Subcutaneous adipose tissue (tissue), 4 donors: ENCODE data around the gene MYO1E. TPM values are rescaled to one million over a fixed set of nuclear protein-coding genes. Genes with fewer than 3 reads are reported as not detected.

Experiments
- CTCF ChIP-seq: fragments of 450-650 bp; IDR thresholded peaks from one replicate; pipeline ENCODE4 v1.5.1; 2016; ENCODE audit warnings: low read depth, mild to moderate bottlenecking, control low read depth, antibody characterized with exemption, moderate library complexity
- total RNA-seq, 4 donors: library from RNA; depleted of rRNA; stranded (reverse); fragments of >200 nt; gene quantifications; one replicate each; pipeline ENCODE4 v1.1.0, GENCODE V29; 2016

The MYO1E gene
- total RNA-seq, 4 donors from 2014 or later = 34.1 to 188 (median 91.7) TPM

GRCh38 chr15:59169251-59169708, 203.4 kb downstream of the MYO1E start:
- no peak for TF ChIP-seq CTCF

GRCh38 chr15:59168536-59168935, 204.1 kb downstream of the MYO1E start:
- no peak for TF ChIP-seq CTCF

- no peak for TF ChIP-seq CTCF
Measured at GRCh38 chr15:59166601-59167265, 205.9 kb downstream of the MYO1E start.

- no peak for TF ChIP-seq CTCF
Measured at GRCh38 chr15:59166166-59166565, 206.5 kb downstream of the MYO1E start.

- TF ChIP-seq CTCF = no peak
Measured at GRCh38 chr15:59165726-59166125, 206.9 kb downstream of the MYO1E start.

- no peak for TF ChIP-seq CTCF
Measured at GRCh38 chr15:59160880-59161593, 211.6 kb downstream of the MYO1E start.

- TF ChIP-seq CTCF = no peak
Measured at GRCh38 chr15:59159210-59159609, 213.5 kb downstream of the MYO1E start.
